Measurements from ENCODE around the gene COL1A2. TPM values are rescaled to one million over a fixed set of nuclear protein-coding genes. Genes with fewer than 3 reads are reported as not detected.

The COL1A2 gene
- total and polyA plus RNA-seq, 2 of the 13 experiments (the other 11 are each of a cell fraction or from before 2014, with no cell fraction given): not detected

DNA sequence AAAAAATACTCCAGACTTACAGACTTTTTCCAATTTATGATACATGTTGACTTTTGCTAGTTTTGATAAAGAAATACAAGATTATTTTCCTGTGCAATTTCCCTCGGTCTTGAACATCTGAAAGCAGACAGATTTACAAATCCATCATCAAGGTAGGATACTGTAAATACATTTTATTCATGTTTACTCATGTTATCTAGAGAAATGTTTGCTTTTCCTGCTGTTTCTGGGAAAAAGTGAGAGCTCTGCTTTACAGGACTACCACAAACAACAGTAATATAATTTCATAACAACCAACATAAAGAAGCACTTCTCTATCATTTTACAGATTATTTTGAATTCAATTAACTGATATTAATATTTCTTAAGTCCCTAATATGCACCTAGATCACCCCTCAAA, 83.2 kb downstream of the COL1A2 start (continued):
- TF ChIP-seq, protein P1, sequence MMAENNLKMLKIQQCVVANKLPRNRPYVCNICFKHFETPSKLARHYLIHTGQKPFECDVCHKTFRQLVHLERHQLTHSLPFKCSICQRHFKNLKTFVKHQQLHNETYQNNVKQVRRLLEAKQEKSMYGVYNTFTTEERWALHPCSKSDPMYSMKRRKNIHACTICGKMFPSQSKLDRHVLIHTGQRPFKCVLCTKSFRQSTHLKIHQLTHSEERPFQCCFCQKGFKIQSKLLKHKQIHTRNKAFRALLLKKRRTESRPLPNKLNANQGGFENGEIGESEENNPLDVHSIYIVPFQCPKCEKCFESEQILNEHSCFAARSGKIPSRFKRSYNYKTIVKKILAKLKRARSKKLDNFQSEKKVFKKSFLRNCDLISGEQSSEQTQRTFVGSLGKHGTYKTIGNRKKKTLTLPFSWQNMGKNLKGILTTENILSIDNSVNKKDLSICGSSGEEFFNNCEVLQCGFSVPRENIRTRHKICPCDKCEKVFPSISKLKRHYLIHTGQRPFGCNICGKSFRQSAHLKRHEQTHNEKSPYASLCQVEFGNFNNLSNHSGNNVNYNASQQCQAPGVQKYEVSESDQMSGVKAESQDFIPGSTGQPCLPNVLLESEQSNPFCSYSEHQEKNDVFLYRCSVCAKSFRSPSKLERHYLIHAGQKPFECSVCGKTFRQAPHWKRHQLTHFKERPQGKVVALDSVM (CRISPR knock-in tag; IDR thresholded peaks at IDR 0.05): no peak
- TF ChIP-seq SSRP1 (CRISPR knock-in tag; IDR thresholded peaks at IDR 0.05) (no peak), SKI (IDR thresholded peaks at IDR 0.05; ENCODE audit: partially characterized antibody) (no peak), ZNF337 (CRISPR knock-in tag; IDR thresholded peaks at IDR 0.05; ENCODE audit: borderline replicate concordance, low read depth) (no peak), JUN (CRISPR knock-in tag; IDR thresholded peaks at IDR 0.05) (no peak), CCAR2 (optimal IDR thresholded peaks at IDR 0.05; ENCODE audit: low read depth, low read length) (no peak), SAP130 (CRISPR knock-in tag; IDR thresholded peaks at IDR 0.05; ENCODE audit: low read depth) (peak; percentile 36), NKX3-1 (CRISPR knock-in tag; IDR thresholded peaks at IDR 0.05) (no peak), NR2F6 (IDR thresholded peaks at IDR 0.05) (no peak), NR2F6 (CRISPR knock-in tag; IDR thresholded peaks at IDR 0.05) (no peak), AHR (CRISPR knock-in tag; IDR thresholded peaks at IDR 0.05) (no peak), MYC (CRISPR knock-in tag; IDR thresholded peaks at IDR 0.05; ENCODE audit: borderline replicate concordance) (no peak), HMG20A (CRISPR knock-in tag; IDR thresholded peaks at IDR 0.05; ENCODE audit: borderline replicate concordance) (peak; percentile 59; the same call in 1 of the 2 replicates), AKAP8 (CRISPR knock-in tag; IDR thresholded peaks at IDR 0.05) (no peak), SATB2 (CRISPR knock-in tag; IDR thresholded peaks at IDR 0.05) (no peak), ZFX (CRISPR knock-in tag; IDR thresholded peaks at IDR 0.05; ENCODE audit: low read depth) (no peak), ZFP90 (CRISPR knock-in tag; IDR thresholded peaks at IDR 0.05; ENCODE audit: borderline replicate concordance) (no peak)
- TF ChIP-seq, protein P2, sequence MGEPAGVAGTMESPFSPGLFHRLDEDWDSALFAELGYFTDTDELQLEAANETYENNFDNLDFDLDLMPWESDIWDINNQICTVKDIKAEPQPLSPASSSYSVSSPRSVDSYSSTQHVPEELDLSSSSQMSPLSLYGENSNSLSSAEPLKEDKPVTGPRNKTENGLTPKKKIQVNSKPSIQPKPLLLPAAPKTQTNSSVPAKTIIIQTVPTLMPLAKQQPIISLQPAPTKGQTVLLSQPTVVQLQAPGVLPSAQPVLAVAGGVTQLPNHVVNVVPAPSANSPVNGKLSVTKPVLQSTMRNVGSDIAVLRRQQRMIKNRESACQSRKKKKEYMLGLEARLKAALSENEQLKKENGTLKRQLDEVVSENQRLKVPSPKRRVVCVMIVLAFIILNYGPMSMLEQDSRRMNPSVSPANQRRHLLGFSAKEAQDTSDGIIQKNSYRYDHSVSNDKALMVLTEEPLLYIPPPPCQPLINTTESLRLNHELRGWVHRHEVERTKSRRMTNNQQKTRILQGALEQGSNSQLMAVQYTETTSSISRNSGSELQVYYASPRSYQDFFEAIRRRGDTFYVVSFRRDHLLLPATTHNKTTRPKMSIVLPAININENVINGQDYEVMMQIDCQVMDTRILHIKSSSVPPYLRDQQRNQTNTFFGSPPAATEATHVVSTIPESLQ (CRISPR knock-in tag; conservative IDR thresholded peaks at IDR 0.05): no peak
- TF ChIP-seq, protein P3, sequence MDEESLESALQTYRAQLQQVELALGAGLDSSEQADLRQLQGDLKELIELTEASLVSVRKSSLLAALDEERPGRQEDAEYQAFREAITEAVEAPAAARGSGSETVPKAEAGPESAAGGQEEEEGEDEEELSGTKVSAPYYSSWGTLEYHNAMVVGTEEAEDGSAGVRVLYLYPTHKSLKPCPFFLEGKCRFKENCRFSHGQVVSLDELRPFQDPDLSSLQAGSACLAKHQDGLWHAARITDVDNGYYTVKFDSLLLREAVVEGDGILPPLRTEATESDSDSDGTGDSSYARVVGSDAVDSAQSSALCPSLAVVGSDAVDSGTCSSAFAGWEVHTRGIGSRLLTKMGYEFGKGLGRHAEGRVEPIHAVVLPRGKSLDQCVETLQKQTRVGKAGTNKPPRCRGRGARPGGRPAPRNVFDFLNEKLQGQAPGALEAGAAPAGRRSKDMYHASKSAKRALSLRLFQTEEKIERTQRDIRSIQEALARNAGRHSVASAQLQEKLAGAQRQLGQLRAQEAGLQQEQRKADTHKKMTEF (CRISPR knock-in tag; IDR thresholded peaks at IDR 0.05): peak; percentile 33; the same call in 1 of the 2 replicates
- TF ChIP-seq, protein P4, sequence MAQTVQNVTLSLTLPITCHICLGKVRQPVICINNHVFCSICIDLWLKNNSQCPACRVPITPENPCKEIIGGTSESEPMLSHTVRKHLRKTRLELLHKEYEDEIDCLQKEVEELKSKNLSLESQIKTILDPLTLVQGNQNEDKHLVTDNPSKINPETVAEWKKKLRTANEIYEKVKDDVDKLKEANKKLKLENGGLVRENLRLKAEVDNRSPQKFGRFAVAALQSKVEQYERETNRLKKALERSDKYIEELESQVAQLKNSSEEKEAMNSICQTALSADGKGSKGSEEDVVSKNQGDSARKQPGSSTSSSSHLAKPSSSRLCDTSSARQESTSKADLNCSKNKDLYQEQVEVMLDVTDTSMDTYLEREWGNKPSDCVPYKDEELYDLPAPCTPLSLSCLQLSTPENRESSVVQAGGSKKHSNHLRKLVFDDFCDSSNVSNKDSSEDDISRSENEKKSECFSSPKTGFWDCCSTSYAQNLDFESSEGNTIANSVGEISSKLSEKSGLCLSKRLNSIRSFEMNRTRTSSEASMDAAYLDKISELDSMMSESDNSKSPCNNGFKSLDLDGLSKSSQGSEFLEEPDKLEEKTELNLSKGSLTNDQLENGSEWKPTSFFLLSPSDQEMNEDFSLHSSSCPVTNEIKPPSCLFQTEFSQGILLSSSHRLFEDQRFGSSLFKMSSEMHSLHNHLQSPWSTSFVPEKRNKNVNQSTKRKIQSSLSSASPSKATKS (CRISPR knock-in tag; IDR thresholded peaks at IDR 0.05): no peak
- TF ChIP-seq, protein P5, sequence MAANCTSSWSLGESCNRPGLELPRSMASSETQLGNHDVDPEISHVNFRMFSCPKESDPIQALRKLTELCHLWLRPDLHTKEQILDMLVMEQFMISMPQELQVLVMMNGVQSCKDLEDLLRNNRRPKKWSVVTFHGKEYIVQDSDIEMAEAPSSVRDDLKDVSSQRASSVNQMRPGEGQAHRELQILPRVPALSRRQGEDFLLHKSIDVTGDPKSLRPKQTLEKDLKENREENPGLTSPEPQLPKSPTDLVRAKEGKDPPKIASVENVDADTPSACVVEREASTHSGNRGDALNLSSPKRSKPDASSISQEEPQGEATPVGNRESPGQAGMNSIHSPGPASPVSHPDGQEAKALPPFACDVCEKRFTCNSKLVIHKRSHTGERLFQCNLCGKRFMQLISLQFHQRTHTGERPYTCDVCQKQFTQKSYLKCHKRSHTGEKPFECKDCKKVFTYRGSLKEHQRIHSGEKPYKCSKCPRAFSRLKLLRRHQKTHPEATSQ (CRISPR knock-in tag; IDR thresholded peaks at IDR 0.05; ENCODE audit: borderline replicate concordance): no peak
- TF ChIP-seq, protein P6, sequence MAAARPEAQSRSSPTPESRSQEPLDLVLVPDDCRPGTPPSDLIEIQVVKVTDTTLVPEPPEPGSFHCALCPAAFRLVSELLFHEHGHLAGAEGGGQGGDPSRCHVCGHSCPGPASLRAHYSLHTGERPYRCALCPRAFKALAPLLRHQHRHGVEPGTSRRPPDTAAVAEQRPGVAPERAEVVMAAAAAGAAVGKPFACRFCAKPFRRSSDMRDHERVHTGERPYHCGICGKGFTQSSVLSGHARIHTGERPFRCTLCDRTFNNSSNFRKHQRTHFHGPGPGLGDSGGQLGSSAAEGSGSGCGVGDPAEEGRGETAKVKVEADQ (CRISPR knock-in tag; IDR thresholded peaks at IDR 0.05; ENCODE audit: borderline replicate concordance): no peak
